Prostate gland (tissue), 2 donors: ENCODE results near the gene OR56A3. TPM values are rescaled to one million over a fixed set of nuclear protein-coding genes. Genes with fewer than 3 reads are reported as not detected.
"Not testable (repeated sequence)": the region's sequence is repeated elsewhere in the genome, so short reads cannot be mapped to it uniquely, and the experiment has no call there.

Source experiments
- DNase-seq: peaks from one replicate; pipeline ENCODE4 v3.0.0-alpha.2; 2019; ENCODE audit warnings: low spot score
- H3K27ac ChIP-seq, 2 donors: fragments of 200-600 bp; sonication (generic); 2 replicates each; pipeline ENCODE4 v1.5.1; 2017 to 2019
- H3K27me3 ChIP-seq: fragments of 200-600 bp; sonication (generic); replicated peaks from 2 replicates; pipeline ENCODE4 v1.5.1; 2019; ENCODE audit not compliant: insufficient read depth
- H3K36me3 ChIP-seq, 2 donors: fragments of 200-600 bp; sonication (generic); 1 replicate in 1 of 2; 2 replicates in 1 of 2; pipeline versions ENCODE4 v1.5.1 to v1.8.1; 2017 to 2019
- H3K4me1 ChIP-seq: fragments of 200-600 bp; sonication (generic); replicated peaks from 2 replicates; pipeline ENCODE4 v1.5.1; 2019
- H3K4me3 ChIP-seq, 2 donors: fragments of 200-600 bp; sonication (generic); 2 replicates each; pipeline ENCODE4 v1.5.1; 2017 to 2019
- H3K9me3 ChIP-seq: fragments of 200-600 bp; sonication (generic); 2 replicates; pipeline ENCODE4 v1.5.1; 2017
- CTCF ChIP-seq, 4 experiments: fragments of 200-600 bp in 2 of 4; fragments of 450-650 bp in 2 of 4; sonication (generic) in 2 of 4; IDR thresholded peaks; 1 replicate in 3 of 4; 2 replicates in 1 of 4; pipeline ENCODE4 v1.5.1; 2016 to 2019; ENCODE audit warnings: antibody characterized with exemption in 4 of 4, mild to moderate bottlenecking in 2 of 4, moderate library complexity in 2 of 4
- POLR2A ChIP-seq: fragments of 450-650 bp; IDR thresholded peaks from one replicate; pipeline ENCODE4 v1.6.1; 2016; ENCODE audit warnings: antibody characterized with exemption, mild to moderate bottlenecking
- POLR2AphosphoS5 ChIP-seq: sonication (generic); formaldehyde crosslinking; IDR thresholded peaks from one replicate; pipeline ENCODE4 v1.6.1; 2017; ENCODE audit warnings: antibody characterized with exemption
- WGBS: methylation state at CpG from one replicate; pipeline ENCODE4 v1.1.5; 2018; 5-methylcytosine and 5-hydroxymethylcytosine counted together
- intact Hi-C: fragments of 100-400 bp; cut with DNase I; formaldehyde crosslinking; loops from one replicate; pipeline ENCODE4 v1.14.2; 2022
- total RNA-seq, 2 donors: library from RNA; depleted of rRNA; stranded (reverse); fragments of >200 nt; gene quantifications; one replicate each; pipeline ENCODE4 v1.1.0, GENCODE V29; 2016

OR56A3 gene
- total RNA-seq, 2 donors from 2014 or later = 0.11 TPM; not detected in 1

GRCh38 chr11:5937868-5938602 is 4.0 kb upstream of the OR56A3 start:
- H3K27me3 ChIP-seq = no peaks in the 10 kb centered on the region
- intact Hi-C loops = no loop called here
- DNase-seq = no peak
- WGBS = 87% methylated on average over 39 of the region's 39 CpGs
- H3K4me1 ChIP-seq = no peaks in the 10 kb centered on the region
- TF ChIP-seq CTCF (IDR thresholded peaks at IDR 0.05) (no peak), POLR2A (no peak), POLR2AphosphoS5 (no peak)
- H3K27ac ChIP-seq = no peak overlapping the region
- no peaks in the 10 kb centered on the region for H3K9me3 ChIP-seq
- no peaks in the 10 kb centered on the region for H3K36me3 ChIP-seq
- H3K4me3 ChIP-seq = no peak overlapping the region

GRCh38 chr11:5938603-5938965 is 3.5 kb upstream of the OR56A3 start:
- no peak for DNase-seq
- Histone ChIP-seq H3K27me3 (no peaks in the 10 kb centered on the region), H3K4me3 (no peak overlapping the region), H3K27ac (no peak overlapping the region), H3K4me1 (no peaks in the 10 kb centered on the region), H3K9me3 (no peaks in the 10 kb centered on the region), H3K36me3 (no peaks in the 10 kb centered on the region)
- 82% methylated on average over 20 of the region's 21 CpGs for WGBS
- TF ChIP-seq POLR2AphosphoS5 (no peak), CTCF (IDR thresholded peaks at IDR 0.05) (no peak), POLR2A (no peak)
- intact Hi-C loops = no loop called here

GRCh38 chr11:5940748-5941147 is 1.3 kb upstream of the OR56A3 start:
- no peaks in the 10 kb centered on the region for H3K27me3 ChIP-seq
- DNase-seq = no peak
- 94% methylated on average over 2 of the region's 2 CpGs for WGBS
- H3K27ac ChIP-seq = no peak overlapping the region
- no peaks in the 10 kb centered on the region for H3K9me3 ChIP-seq
- no peaks in the 10 kb centered on the region for H3K36me3 ChIP-seq
- TF ChIP-seq POLR2AphosphoS5 = no peak
- no peak for TF ChIP-seq CTCF (IDR thresholded peaks at IDR 0.05)
- no peak for TF ChIP-seq POLR2A
- no peak overlapping the region for H3K4me3 ChIP-seq
- no peaks in the 10 kb centered on the region for H3K4me1 ChIP-seq
- intact Hi-C loops = no loop called here

- TF ChIP-seq POLR2A = no peak
- no peak for TF ChIP-seq CTCF (IDR thresholded peaks at IDR 0.05)
- TF ChIP-seq POLR2AphosphoS5 = no peak
- H3K4me1 ChIP-seq = no peaks in the 10 kb centered on the region
- 81% methylated on average over 3 of the region's 3 CpGs for WGBS
- H3K27ac ChIP-seq = no peak overlapping the region
- no peak for DNase-seq
- H3K4me3 ChIP-seq = no peak overlapping the region
- no peaks in the 10 kb centered on the region for H3K36me3 ChIP-seq
- no peaks in the 10 kb centered on the region for H3K27me3 ChIP-seq
- intact Hi-C loops = no loop called here
- H3K9me3 ChIP-seq = no peaks in the 10 kb centered on the region
These were observed 13.5 kb downstream of the OR56A3 start for GRCh38 chr11:5955586-5955985.

GRCh38 chr11:5960704-5961320 is 18.8 kb downstream of the OR56A3 start:
- H3K9me3 ChIP-seq, H3K27me3 ChIP-seq, H3K36me3 ChIP-seq, H3K4me1 ChIP-seq, H3K27ac ChIP-seq, H3K4me3 ChIP-seq, intact Hi-C loops, DNase-seq: not testable (repeated sequence)
- WGBS = 91% methylated on average over 31 of the region's 40 CpGs
